Upper lobe of right lung (tissue), 1 donor: ENCODE data around the gene BHMT2. TPM values are rescaled to one million over a fixed set of nuclear protein-coding genes. Genes with fewer than 3 reads are reported as not detected.

ENCODE experiments used
- ATAC-seq: fragments of 200-7000 bp; cut with Tn5 transposase; one replicate; pipeline ENCODE4 v1.9.1; 2020; ENCODE audit warnings: mild to moderate bottlenecking, moderate library complexity
- DNase-seq: peaks from one replicate; pipeline ENCODE4 v3.0.0-alpha.2; 2020
- H3K27ac ChIP-seq: fragments of 200-600 bp; one replicate; pipeline ENCODE4 v1.8.0; 2022
- H3K27me3 ChIP-seq: fragments of 200-600 bp; one replicate; pipeline ENCODE4 v1.8.0; 2022; ENCODE audit warnings: mild to moderate bottlenecking
- H3K36me3 ChIP-seq: fragments of 200-600 bp; one replicate; pipeline ENCODE4 v1.8.0; 2022
- H3K4me1 ChIP-seq: fragments of 200-600 bp; one replicate; pipeline ENCODE4 v1.8.0; 2022
- H3K4me3 ChIP-seq: fragments of 200-600 bp; one replicate; pipeline ENCODE4 v1.8.0; 2022; ENCODE audit warnings: mild to moderate bottlenecking
- H3K9me3 ChIP-seq: fragments of 200-600 bp; one replicate; pipeline ENCODE4 v1.8.0; 2022
- CTCF ChIP-seq: fragments of 200-600 bp; IDR thresholded peaks from one replicate; pipeline ENCODE4 v1.8.0; 2022; ENCODE audit warnings: antibody characterized with exemption
- intact Hi-C: fragments of 100-400 bp; cut with DNase I; formaldehyde crosslinking; loops from one replicate; pipeline ENCODE4 v1.11.0; 2022
- long read RNA-seq: library from polyadenylated mRNA; unstranded; transcript quantifications from one replicate; pipeline ENCODE4 v2.0.0, GENCODE V29; 2021
- total RNA-seq: library from RNA; stranded (reverse); fragmentation: NEBNext Ultra II Directional; extraction: Animal tissue kit (Norgen Biotek cat#: 25700); gene quantifications from one replicate; pipeline ENCODE4 v1.2.1, GENCODE V29; 2021
- donor health status: DM: no; HTN: yes; CAD: no; lungs with severe emphysema.

The BHMT2 gene
- 4.7 TPM for total RNA-seq
- long read RNA-seq, partial matches to known transcripts = 1 of 6 reads
- long read RNA-seq, other reads (novel, unspliced or antisense) = 2 of 6 reads

- Histone ChIP-seq H3K4me3 (peak within 1 kb of the TSS; percentile 41), H3K9me3 (peaks cover 6% of the 10 kb centered on the region), H3K4me1 (no peaks in the 10 kb centered on the region), H3K27ac (no peak within 1 kb of the TSS), H3K27me3 (peaks cover 19% of the 10 kb centered on the region), H3K36me3 (no peaks in the 10 kb centered on the region)
- DNase-seq = no peak
- peak; percentile 72 for ATAC-seq
- no peak for TF ChIP-seq CTCF
- intact Hi-C loops = no loop called here
Observed at GRCh38 chr5:79069488-79070349, at the start of gene BHMT2, which contains the start of gene DMGDH. Gene BHMT2, plus strand, starts transcription at chr5:79069767. Its CDS starts 16 bp downstream, at chr5:79069783. Gene DMGDH, minus strand, starts transcription at chr5:79069674. Its CDS starts 54 bp downstream, at chr5:79069620.

GRCh38 chr5:79020861-79021561 is 48.6 kb upstream of the BHMT2 start:
- intact Hi-C loops = loop anchor here (10.0 kb wide), 1 partner anchor 114 kb away; no protein-coding TSS in a partner anchor
- Histone ChIP-seq H3K4me3 (no peak overlapping the region), H3K27me3 (no peaks in the 10 kb centered on the region), H3K9me3 (no peaks in the 10 kb centered on the region), H3K27ac (no peak overlapping the region), H3K36me3 (no peaks in the 10 kb centered on the region), H3K4me1 (no peaks in the 10 kb centered on the region)
- DNase-seq (peak; percentile 67), ATAC-seq (peak; percentile 93)
- TF ChIP-seq CTCF = peak; percentile 81

GRCh38 chr5:79021753-79022152 is 47.8 kb upstream of the BHMT2 start:
- ATAC-seq = no peak
- intact Hi-C loops = loop anchor here (10.0 kb wide), 1 partner anchor 113 kb away; no protein-coding TSS in a partner anchor

GRCh38 chr5:79022771-79023170 is 46.8 kb upstream of the BHMT2 start:
- no peak for TF ChIP-seq CTCF
- DNase-seq (no peak), ATAC-seq (no peak)
- Histone ChIP-seq H3K4me1 (no peaks in the 10 kb centered on the region), H3K27me3 (no peaks in the 10 kb centered on the region), H3K36me3 (no peaks in the 10 kb centered on the region), H3K4me3 (no peak overlapping the region), H3K27ac (no peak overlapping the region), H3K9me3 (no peaks in the 10 kb centered on the region)
- intact Hi-C loops = loop anchor here (10.0 kb wide), 1 partner anchor 112 kb away; no protein-coding TSS in a partner anchor

More at GRCh38 chr5:79021753-79022152, 47.8 kb upstream of the BHMT2 start:
- Histone ChIP-seq H3K9me3 (no peaks in the 10 kb centered on the region), H3K4me3 (no peak overlapping the region), H3K36me3 (no peaks in the 10 kb centered on the region), H3K4me1 (no peaks in the 10 kb centered on the region), H3K27me3 (no peaks in the 10 kb centered on the region), H3K27ac (no peak overlapping the region)
- no peak for TF ChIP-seq CTCF
- DNase-seq = no peak

- H3K4me1 ChIP-seq = no peaks in the 10 kb centered on the region
- H3K4me3 ChIP-seq = no peak overlapping the region
- no peak for DNase-seq
- H3K36me3 ChIP-seq = no peaks in the 10 kb centered on the region
- H3K9me3 ChIP-seq = no peaks in the 10 kb centered on the region
- TF ChIP-seq CTCF = no peak
- intact Hi-C loops = loop anchor here (10.0 kb wide), 1 partner anchor 111 kb away; no protein-coding TSS in a partner anchor
- no peaks in the 10 kb centered on the region for H3K27me3 ChIP-seq
- no peak for ATAC-seq
- H3K27ac ChIP-seq = no peak overlapping the region
Observed at GRCh38 chr5:79023348-79023747, 46.2 kb upstream of the BHMT2 start.
